SK-N-SH (cell line): ENCODE results near the gene DHX35.

ENCODE experiments used
- CTCF ChIP-seq: fragments of 200-600 bp; sonication (generic); IDR thresholded peaks from 2 replicates; pipeline ENCODE4 v1.6.1; 2017; ENCODE audit warnings: antibody characterized with exemption, mild to moderate bottlenecking, moderate library complexity
- POLR2AphosphoS5 ChIP-seq: IDR thresholded peaks from 2 replicates; pipeline ENCODE4 v1.6.1; 2012; ENCODE audit warnings: low read depth, low read length

GRCh38 chr20:38985603-38986170 lies 23.5 kb downstream of the DHX35 start:
- no peak for TF ChIP-seq CTCF
- TF ChIP-seq POLR2AphosphoS5 = peak; percentile 78
